K562 (cell line): ENCODE results near the gene SLAMF6. TPM values are rescaled to one million over a fixed set of nuclear protein-coding genes. Genes with fewer than 3 reads are reported as not detected.
A peak's percentile ranks its signal among the peaks of the same experiment; 100 is the strongest.

Source experiments
- CBX1 ChIP-seq: sonication (generic); IDR thresholded peaks from 2 replicates; pipeline ENCODE4 v1.6.1; 2016; ENCODE audit warnings: antibody characterized with exemption, low read depth, mild to moderate bottlenecking
- CREB5 ChIP-seq: fragments of 250-450 bp; sonication (Bioruptor Pico); IDR thresholded peaks from 2 replicates; pipeline ENCODE4 v1.5.0; 2020; ENCODE audit warnings: mild to moderate bottlenecking
- EP400 ChIP-seq: fragments of 450-650 bp; IDR thresholded peaks from 2 replicates; pipeline ENCODE4 v1.6.1; 2017; ENCODE audit warnings: antibody characterized with exemption, mild to moderate bottlenecking, moderate library complexity
- FOS ChIP-seq: IDR thresholded peaks from 3 replicates; pipeline ENCODE4 v1.6.1; 2011; ENCODE audit not compliant: insufficient read length; ENCODE audit errors: extremely low read depth
- FUS ChIP-seq: fragments of 200-400 bp; formaldehyde crosslinking; optimal IDR thresholded peaks from 2 replicates; pipeline ENCODE3; 2017; ENCODE audit warnings: low read depth, low read length
- HMGXB4 ChIP-seq: sonication (generic); formaldehyde crosslinking; IDR thresholded peaks from 2 replicates; pipeline ENCODE4 v1.8.1; 2023; ENCODE audit warnings: mild to moderate bottlenecking, missing genetic modification reagents
- MXI1 ChIP-seq: IDR thresholded peaks from 2 replicates; pipeline ENCODE4 v1.6.1; 2011; ENCODE audit warnings: low read depth, mild to moderate bottlenecking, improper control_type of control experiment, low read length
- RBM17 ChIP-seq: fragments of 200-400 bp; formaldehyde crosslinking; IDR thresholded peaks from 2 replicates; pipeline ENCODE4 v1.6.1; 2017; ENCODE audit warnings: low read depth, mild to moderate bottlenecking, low read length, borderline replicate concordance
- SP2 ChIP-seq: IDR thresholded peaks from 2 replicates; pipeline ENCODE4 v1.6.1; 2011; ENCODE audit warnings: mild to moderate bottlenecking, low read depth, low read length, moderate library complexity; ENCODE audit not compliant: poor library complexity, severe bottlenecking; ENCODE audit errors: extremely low read depth
- ZNF277 ChIP-seq: fragments of 250-450 bp; sonication (Bioruptor Pico); IDR thresholded peaks from 2 replicates; pipeline ENCODE4 v1.8.0; 2022; ENCODE audit warnings: inconsistent platforms, mild to moderate bottlenecking, moderate library complexity, borderline replicate concordance
- ZNF384 ChIP-seq: IDR thresholded peaks from 2 replicates; pipeline ENCODE4 v1.6.1; 2012; ENCODE audit warnings: low read depth, low read length, improper control_type of control experiment
- polyA plus RNA-seq, 8 experiments: library from polyadenylated mRNA; depleted of rRNA in 4 of 8; stranded (reverse) in 5 of 8; unstranded in 3 of 8; fragments of >200 nt; fragmentation: Nextera tagmentation in 2 of 8; fragmentation: Illumina TruSeq in 1 of 8; extraction: Ambion mirVana in 2 of 8; extraction: Trizol in 1 of 8; gene quantifications; 2 replicates each; pipeline versions ENCODE4 v1.2.1 to v1.2.3, GENCODE V29; 2011 to 2014; ENCODE audit warnings: inconsistent platforms in 1 of 8, missing spikeins in 1 of 8
- total RNA-seq, 7 experiments: library from RNA; depleted of rRNA in 6 of 7; stranded (reverse); fragments of >200 nt in 6 of 7; fragmentation: Illumina TruSeq in 2 of 7; extraction: Trizol in 2 of 7; gene quantifications; 2 replicates each; pipeline versions ENCODE4 v1.2.1 to v1.2.3, GENCODE V29; 2011 to 2021; ENCODE audit warnings: low replicate concordance in 1 of 7
- TF ChIP-seq, protein P1 (sequence below): IDR thresholded peaks from 2 replicates; pipeline ENCODE4 v1.6.1; 2016; ENCODE audit warnings: missing genetic modification characterization, missing compliant biosample characterization
- TF ChIP-seq, protein P2 (sequence below): fragments of 450-650 bp; IDR thresholded peaks from 2 replicates; pipeline ENCODE4 v1.6.1; 2016; ENCODE audit warnings: antibody characterized with exemption
- TF ChIP-seq, protein P3 (sequence below), 2 experiments: fragments of 450-650 bp in 1 of 2; sonication (generic) in 1 of 2; formaldehyde crosslinking in 1 of 2; IDR thresholded peaks in 1 of 2; conservative IDR thresholded peaks in 1 of 2; 2 replicates each; pipeline versions ENCODE4 v1.6.1 to v1.8.1; 2016 to 2023; ENCODE audit warnings: mild to moderate bottlenecking in 2 of 2, moderate library complexity in 2 of 2, inconsistent platforms in 1 of 2, missing genetic modification reagents in 1 of 2
- TF ChIP-seq, protein P4 (sequence below): sonication (generic); formaldehyde crosslinking; IDR thresholded peaks from 2 replicates; pipeline ENCODE4 v1.5.0; 2020; ENCODE audit warnings: missing genetic modification reagents

The SLAMF6 gene
- total and polyA plus RNA-seq, 9 of the 15 experiments (the other 6 are each of a cell fraction or from before 2014, with no cell fraction given), result 0.56 to 4.8 (median 1.1) TPM

DNA sequence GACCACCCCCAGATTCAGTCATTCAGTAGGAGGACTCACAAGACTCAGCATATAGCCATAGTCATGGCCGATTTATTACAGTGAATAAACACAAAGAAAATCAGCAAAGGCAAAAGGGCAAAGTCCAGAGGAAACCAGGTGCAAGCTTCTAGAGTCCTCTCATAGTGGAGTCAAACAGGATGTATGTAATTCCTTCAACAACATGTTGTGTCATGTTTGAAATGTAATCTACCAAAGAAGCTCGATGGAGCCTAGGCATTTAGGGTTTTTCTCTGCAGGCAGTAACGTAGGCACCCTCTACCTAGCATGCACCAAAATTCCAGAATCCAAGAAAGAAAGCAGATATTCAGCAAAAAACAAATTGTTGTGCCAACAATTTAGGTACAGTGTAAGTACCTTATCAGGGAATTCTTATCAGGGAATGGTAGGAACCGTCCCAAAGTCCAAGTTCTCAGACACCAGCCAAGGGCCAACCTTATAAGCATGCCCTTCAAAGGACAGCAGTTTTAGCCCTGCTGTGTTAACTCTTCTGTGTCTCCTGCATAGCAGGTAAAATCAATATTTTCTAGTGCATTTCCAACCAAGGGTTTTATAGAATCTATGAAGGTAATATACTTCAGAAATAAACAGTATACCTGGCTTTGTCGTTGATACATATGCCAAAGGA, 16.1 kb upstream of the SLAMF6 start (continued):
- 0 out of 2 replicates have a peak, but pooled peaks have one; percentile 54 for TF ChIP-seq CREB5 (CRISPR knock-in tag)
- TF ChIP-seq, protein P1, sequence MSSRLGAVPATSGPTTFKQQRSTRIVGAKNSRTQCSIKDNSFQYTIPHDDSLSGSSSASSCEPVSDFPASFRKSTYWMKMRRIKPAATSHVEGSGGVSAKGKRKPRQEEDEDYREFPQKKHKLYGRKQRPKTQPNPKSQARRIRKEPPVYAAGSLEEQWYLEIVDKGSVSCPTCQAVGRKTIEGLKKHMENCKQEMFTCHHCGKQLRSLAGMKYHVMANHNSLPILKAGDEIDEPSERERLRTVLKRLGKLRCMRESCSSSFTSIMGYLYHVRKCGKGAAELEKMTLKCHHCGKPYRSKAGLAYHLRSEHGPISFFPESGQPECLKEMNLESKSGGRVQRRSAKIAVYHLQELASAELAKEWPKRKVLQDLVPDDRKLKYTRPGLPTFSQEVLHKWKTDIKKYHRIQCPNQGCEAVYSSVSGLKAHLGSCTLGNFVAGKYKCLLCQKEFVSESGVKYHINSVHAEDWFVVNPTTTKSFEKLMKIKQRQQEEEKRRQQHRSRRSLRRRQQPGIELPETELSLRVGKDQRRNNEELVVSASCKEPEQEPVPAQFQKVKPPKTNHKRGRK (tag), result no peak
- TF ChIP-seq, protein P2, sequence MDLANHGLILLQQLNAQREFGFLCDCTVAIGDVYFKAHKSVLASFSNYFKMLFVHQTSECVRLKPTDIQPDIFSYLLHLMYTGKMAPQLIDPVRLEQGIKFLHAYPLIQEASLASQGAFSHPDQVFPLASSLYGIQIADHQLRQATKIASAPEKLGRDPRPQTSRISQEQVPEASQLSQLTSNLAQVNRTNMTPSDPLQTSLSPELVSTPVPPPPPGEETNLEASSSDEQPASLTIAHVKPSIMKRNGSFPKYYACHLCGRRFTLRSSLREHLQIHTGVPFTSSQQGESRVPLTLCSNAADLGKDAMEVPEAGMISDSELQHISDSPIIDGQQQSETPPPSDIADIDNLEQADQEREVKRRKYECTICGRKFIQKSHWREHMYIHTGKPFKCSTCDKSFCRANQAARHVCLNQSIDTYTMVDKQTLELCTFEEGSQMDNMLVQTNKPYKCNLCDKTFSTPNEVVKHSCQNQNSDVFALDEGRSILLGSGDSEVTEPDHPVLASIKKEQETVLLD, result no peak
- TF ChIP-seq, protein P3, sequence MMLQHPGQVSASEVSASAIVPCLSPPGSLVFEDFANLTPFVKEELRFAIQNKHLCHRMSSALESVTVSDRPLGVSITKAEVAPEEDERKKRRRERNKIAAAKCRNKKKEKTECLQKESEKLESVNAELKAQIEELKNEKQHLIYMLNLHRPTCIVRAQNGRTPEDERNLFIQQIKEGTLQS (IDR thresholded peaks at IDR 0.05), result no peak
- TF ChIP-seq, protein P3 (CRISPR knock-in tag; conservative IDR thresholded peaks at IDR 0.05), result no peak
- no peak for TF ChIP-seq FOS
- TF ChIP-seq ZNF384, result no peak
- TF ChIP-seq CBX1, result no peak
- TF ChIP-seq SP2, result no peak
- TF ChIP-seq EP400, result no peak
- TF ChIP-seq, protein P4, sequence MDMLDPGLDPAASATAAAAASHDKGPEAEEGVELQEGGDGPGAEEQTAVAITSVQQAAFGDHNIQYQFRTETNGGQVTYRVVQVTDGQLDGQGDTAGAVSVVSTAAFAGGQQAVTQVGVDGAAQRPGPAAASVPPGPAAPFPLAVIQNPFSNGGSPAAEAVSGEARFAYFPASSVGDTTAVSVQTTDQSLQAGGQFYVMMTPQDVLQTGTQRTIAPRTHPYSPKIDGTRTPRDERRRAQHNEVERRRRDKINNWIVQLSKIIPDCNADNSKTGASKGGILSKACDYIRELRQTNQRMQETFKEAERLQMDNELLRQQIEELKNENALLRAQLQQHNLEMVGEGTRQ (CRISPR knock-in tag), result no peak
- no peak for TF ChIP-seq MXI1
- TF ChIP-seq RBM17, result no peak
- TF ChIP-seq HMGXB4 (CRISPR knock-in tag), result no peak
- TF ChIP-seq FUS, result no peak
- no peak for TF ChIP-seq ZNF277
